Endodermal cell (in vitro differentiated cells): ENCODE results near the gene CBLN3. TPM values are rescaled to one million over a fixed set of nuclear protein-coding genes. Genes with fewer than 3 reads are reported as not detected.

ENCODE experiments used
- DNase-seq: peaks from one replicate; pipeline ENCODE4 v3.0.0-alpha.2; 2017
- H3K27ac ChIP-seq: 2 replicates; pipeline ENCODE4 v1.5.1; 2013; ENCODE audit warnings: mild to moderate bottlenecking, low read depth, low read length, moderate library complexity
- H3K27me3 ChIP-seq: 2 replicates; pipeline ENCODE4 v1.6.1; 2013; ENCODE audit warnings: mild to moderate bottlenecking, low read length, moderate library complexity; ENCODE audit not compliant: insufficient read depth, control insufficient read depth, poor library complexity, severe bottlenecking
- H3K36me3 ChIP-seq: 2 replicates; pipeline ENCODE4 v1.7.0; 2013; ENCODE audit warnings: mild to moderate bottlenecking, low read length, moderate library complexity; ENCODE audit not compliant: control insufficient read depth, insufficient read depth
- H3K4me1 ChIP-seq: one replicate; pipeline ENCODE4 v1.7.0; 2013; ENCODE audit warnings: low read length; ENCODE audit not compliant: control insufficient read depth, insufficient read depth
- H3K4me3 ChIP-seq: 2 replicates; pipeline ENCODE4 v1.5.1; 2013; ENCODE audit warnings: mild to moderate bottlenecking, low read length, moderate library complexity
- H3K9ac ChIP-seq: 2 replicates; pipeline ENCODE4 v1.6.1; 2013; ENCODE audit warnings: mild to moderate bottlenecking, low read length, moderate library complexity; ENCODE audit not compliant: poor library complexity, severe bottlenecking; ENCODE audit errors: extremely low read depth
- H3K9me3 ChIP-seq: 2 replicates; pipeline ENCODE4 v1.6.1; 2013; ENCODE audit warnings: mild to moderate bottlenecking, low read length, moderate library complexity; ENCODE audit not compliant: control insufficient read depth
- H3K27ac Mint-ChIP-seq: 2 replicates; pipeline ENCODE4 v1.8.0; 2020; ENCODE audit warnings: mixed read lengths
- H3K27me3 Mint-ChIP-seq: 2 replicates; pipeline ENCODE4 v1.8.0; 2021; ENCODE audit warnings: mild to moderate bottlenecking, mixed read lengths; ENCODE audit not compliant: insufficient read depth
- H3K36me3 Mint-ChIP-seq: 2 replicates; pipeline ENCODE4 v1.8.0; 2020; ENCODE audit warnings: low read depth, mixed read lengths
- H3K4me1 Mint-ChIP-seq: 2 replicates; pipeline ENCODE4 v1.8.0; 2020; ENCODE audit warnings: mixed read lengths
- H3K4me3 Mint-ChIP-seq: 2 replicates; pipeline ENCODE4 v1.8.0; 2020; ENCODE audit warnings: mild to moderate bottlenecking, moderate library complexity, mixed read lengths
- H3K9me3 Mint-ChIP-seq: 2 replicates; pipeline ENCODE4 v1.8.0; 2020; ENCODE audit warnings: mild to moderate bottlenecking, mixed read lengths
- WGBS, 2 experiments: methylation state at CpG; one replicate each; pipeline versions ENCODE4 v1.1.5 to v1.1.7; 2013; ENCODE audit warnings: missing lambda C conversion rate in 2 of 2, mixed read lengths in 1 of 2; ENCODE audit not compliant: insufficient coverage in 1 of 2, insufficient read length in 1 of 2; 5-methylcytosine and 5-hydroxymethylcytosine counted together
- total RNA-seq, 2 donors: library from RNA; stranded (reverse); fragmentation: NEBNext Ultra II Directional in 1 of 2; extraction: Animal tissue kit (Norgen Biotek cat#: 25700) in 1 of 2; gene quantifications; 2 replicates in 1 of 2; 3 replicates in 1 of 2; pipeline ENCODE4 v1.2.1, GENCODE V29; 2021
- TF ChIP-seq, protein P1 (sequence below): fragments of 200-600 bp; sonication (generic); conservative IDR thresholded peaks from 2 replicates; pipeline ENCODE4 v1.5.0; 2021; ENCODE audit warnings: antibody characterized with exemption, mild to moderate bottlenecking

The CBLN3 gene
- total RNA-seq, 2 donors from 2014 or later = 2.1 to 2.4 TPM

DNA sequence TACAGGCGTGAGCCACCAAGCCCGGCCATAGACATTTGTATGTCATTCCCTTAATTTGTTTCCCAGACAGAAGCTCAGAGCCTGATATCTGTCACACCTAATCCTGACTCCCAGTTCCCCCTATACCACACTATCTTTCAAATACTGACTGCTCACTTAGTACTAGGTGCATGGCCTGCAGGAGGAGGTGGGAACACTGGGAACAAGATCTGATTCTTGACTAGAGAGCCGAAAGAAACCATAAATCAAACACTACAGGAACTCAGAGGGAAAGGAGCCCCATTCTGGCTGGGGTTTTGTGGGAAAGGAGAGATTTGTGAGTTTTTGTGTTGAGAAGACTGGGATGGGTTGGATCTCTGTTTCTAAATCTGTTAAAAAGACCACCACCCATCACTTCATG lies 5.2 kb upstream of the CBLN3 start:
- no peaks in the 10 kb centered on the region for H3K27me3 ChIP-seq
- Mint-ChIP-seq H3K9me3 (no peaks in the 10 kb centered on the region), H3K27ac (no peak overlapping the region), H3K4me3 (no peak overlapping the region), H3K36me3 (peaks cover 51% of the 10 kb centered on the region), H3K27me3 (no peaks in the 10 kb centered on the region), H3K4me1 (peaks cover 21% of the 10 kb centered on the region)
- TF ChIP-seq, protein P1, sequence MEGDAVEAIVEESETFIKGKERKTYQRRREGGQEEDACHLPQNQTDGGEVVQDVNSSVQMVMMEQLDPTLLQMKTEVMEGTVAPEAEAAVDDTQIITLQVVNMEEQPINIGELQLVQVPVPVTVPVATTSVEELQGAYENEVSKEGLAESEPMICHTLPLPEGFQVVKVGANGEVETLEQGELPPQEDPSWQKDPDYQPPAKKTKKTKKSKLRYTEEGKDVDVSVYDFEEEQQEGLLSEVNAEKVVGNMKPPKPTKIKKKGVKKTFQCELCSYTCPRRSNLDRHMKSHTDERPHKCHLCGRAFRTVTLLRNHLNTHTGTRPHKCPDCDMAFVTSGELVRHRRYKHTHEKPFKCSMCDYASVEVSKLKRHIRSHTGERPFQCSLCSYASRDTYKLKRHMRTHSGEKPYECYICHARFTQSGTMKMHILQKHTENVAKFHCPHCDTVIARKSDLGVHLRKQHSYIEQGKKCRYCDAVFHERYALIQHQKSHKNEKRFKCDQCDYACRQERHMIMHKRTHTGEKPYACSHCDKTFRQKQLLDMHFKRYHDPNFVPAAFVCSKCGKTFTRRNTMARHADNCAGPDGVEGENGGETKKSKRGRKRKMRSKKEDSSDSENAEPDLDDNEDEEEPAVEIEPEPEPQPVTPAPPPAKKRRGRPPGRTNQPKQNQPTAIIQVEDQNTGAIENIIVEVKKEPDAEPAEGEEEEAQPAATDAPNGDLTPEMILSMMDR = no peak
- no peak overlapping the region for H3K4me3 ChIP-seq
- no peaks in the 10 kb centered on the region for H3K9me3 ChIP-seq
- H3K27ac ChIP-seq = no peak overlapping the region
- peaks cover 43% of the 10 kb centered on the region for H3K36me3 ChIP-seq
- no peak overlapping the region for H3K9ac ChIP-seq
- WGBS, 2 experiments = 92% methylated on average over 3 of the region's 3 CpGs; no CpG with 5 or more reads in 1 of the 2 experiments
- no peak for DNase-seq
- H3K4me1 ChIP-seq = peaks cover 12% of the 10 kb centered on the region

DNA sequence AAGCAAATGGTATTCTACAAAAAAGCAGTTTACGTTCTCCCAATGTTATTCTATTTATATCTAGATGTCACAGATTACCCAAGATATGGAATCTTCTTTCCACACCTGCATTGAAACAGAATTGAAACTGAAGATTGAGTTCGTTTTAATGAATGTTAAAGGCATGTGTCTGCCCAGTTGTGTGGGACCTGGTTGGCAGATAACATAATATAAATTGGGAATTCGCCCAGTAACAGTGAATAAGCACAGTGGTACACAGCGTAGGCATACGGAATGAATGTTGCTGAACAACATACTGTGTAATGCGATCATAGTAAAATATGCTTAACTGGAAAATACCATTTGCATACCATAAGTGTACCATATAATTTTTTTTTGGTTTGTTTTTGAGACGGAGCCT lies 4.6 kb upstream of the CBLN3 start:
- Mint-ChIP-seq H3K4me3 (no peak overlapping the region), H3K4me1 (peaks cover 20% of the 10 kb centered on the region), H3K9me3 (no peaks in the 10 kb centered on the region), H3K27ac (no peak overlapping the region), H3K36me3 (peaks cover 45% of the 10 kb centered on the region), H3K27me3 (peaks cover under 1% of the 10 kb centered on the region)
- TF ChIP-seq, protein P1 = no peak
- no peak for DNase-seq
- Histone ChIP-seq H3K9ac (no peak overlapping the region), H3K27me3 (no peaks in the 10 kb centered on the region), H3K36me3 (peaks cover 38% of the 10 kb centered on the region), H3K9me3 (no peaks in the 10 kb centered on the region), H3K27ac (no peak overlapping the region), H3K4me1 (peaks cover 6% of the 10 kb centered on the region), H3K4me3 (no peak overlapping the region)
- WGBS, 2 experiments = 90 to 94% methylated on average over 6 to 7 of the region's 7 CpGs

DNA sequence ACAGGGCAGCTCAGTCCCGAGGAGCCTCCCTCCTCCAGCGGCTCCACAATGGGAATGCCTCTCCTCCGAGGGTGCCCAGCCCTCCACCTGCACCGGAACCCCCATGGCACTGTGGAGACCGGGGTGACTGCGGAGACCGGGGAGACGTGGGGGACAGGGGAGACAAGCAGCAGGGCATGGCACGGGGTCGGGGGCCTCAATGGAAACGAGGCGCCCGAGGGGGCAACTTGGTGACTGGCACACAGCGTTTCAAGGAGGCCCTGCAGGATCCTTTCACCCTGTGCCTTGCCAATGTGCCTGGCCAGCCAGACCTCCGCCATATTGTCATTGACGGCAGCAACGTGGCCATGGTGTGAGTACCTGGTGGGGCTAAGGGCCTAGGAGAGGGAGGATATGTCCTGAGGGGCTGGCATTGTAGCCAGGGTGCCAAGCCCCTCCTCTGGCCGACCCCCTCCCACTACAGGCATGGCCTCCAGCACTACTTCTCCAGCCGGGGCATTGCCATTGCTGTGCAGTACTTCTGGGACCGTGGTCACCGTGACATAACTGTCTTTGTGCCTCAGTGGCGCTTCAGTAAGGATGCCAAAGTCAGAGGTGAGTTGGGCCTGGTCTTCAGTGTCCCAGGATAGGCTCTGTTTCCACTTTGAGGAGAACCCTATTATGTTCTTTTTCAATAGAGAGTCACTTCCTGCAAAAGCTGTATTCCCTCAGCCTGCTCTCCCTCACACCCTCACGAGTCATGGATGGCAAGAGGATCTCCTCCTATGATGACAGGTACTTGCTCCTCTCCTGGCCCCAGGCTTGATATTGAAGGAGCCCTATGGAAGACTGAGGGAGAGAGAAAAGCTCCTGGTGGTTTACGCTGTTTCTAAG lies 3.0 kb upstream of the CBLN3 start:
- H3K4me3 ChIP-seq = no peak overlapping the region
- no peak for DNase-seq
- peaks cover 29% of the 10 kb centered on the region for H3K36me3 Mint-ChIP-seq
- H3K27me3 ChIP-seq = no peaks in the 10 kb centered on the region
- WGBS, 2 experiments = 95 to 96% methylated on average over 13 to 24 of the region's 24 CpGs
- peaks cover 17% of the 10 kb centered on the region for H3K4me1 Mint-ChIP-seq
- no peaks in the 10 kb centered on the region for H3K9me3 Mint-ChIP-seq
- TF ChIP-seq, protein P1 = no peak
- H3K4me3 Mint-ChIP-seq = no peak overlapping the region
- peaks cover 5% of the 10 kb centered on the region for H3K27me3 Mint-ChIP-seq
- H3K4me1 ChIP-seq = peaks cover 3% of the 10 kb centered on the region
- no peaks in the 10 kb centered on the region for H3K9me3 ChIP-seq
- H3K9ac ChIP-seq = no peak overlapping the region
- H3K27ac ChIP-seq = no peak overlapping the region
- peaks cover 22% of the 10 kb centered on the region for H3K36me3 ChIP-seq
- no peak overlapping the region for H3K27ac Mint-ChIP-seq
